Large intestine (tissue), 3 donors: ENCODE measurements around the gene GPLD1. TPM values are rescaled to one million over a fixed set of nuclear protein-coding genes. Genes with fewer than 3 reads are reported as not detected.
A peak's percentile ranks its signal among the peaks of the same experiment; 100 is the strongest.

Source experiments
- DNase-seq, 2 donors: peaks; one replicate each; pipeline versions ENCODE4 v3.0.0 to v3.0.0-alpha.2; 2013
- H3K27ac ChIP-seq: one replicate; pipeline ENCODE4 v1.5.1; 2013; ENCODE audit warnings: low read length
- H3K27me3 ChIP-seq: 2 replicates; pipeline ENCODE4 v1.6.1; 2013; ENCODE audit warnings: low read length; ENCODE audit not compliant: control insufficient read depth, insufficient read depth
- H3K36me3 ChIP-seq: 2 replicates; pipeline ENCODE4 v1.6.1; 2013; ENCODE audit warnings: low read length; ENCODE audit not compliant: control insufficient read depth, insufficient read depth
- H3K4me1 ChIP-seq: one replicate; pipeline ENCODE4 v1.6.1; 2013; ENCODE audit warnings: low read length; ENCODE audit not compliant: control insufficient read depth, insufficient read depth
- H3K4me3 ChIP-seq: one replicate; pipeline ENCODE4 v1.5.1; 2013; ENCODE audit warnings: low read length
- H3K9me3 ChIP-seq: one replicate; pipeline ENCODE4 v1.6.1; 2013; ENCODE audit warnings: mild to moderate bottlenecking, low read depth, low read length, moderate library complexity; ENCODE audit not compliant: control insufficient read depth
- WGBS: methylation state at CpG from one replicate; pipeline ENCODE4 v1.1.5; 2013; ENCODE audit warnings: low lambda C conversion rate; ENCODE audit not compliant: insufficient coverage; 5-methylcytosine and 5-hydroxymethylcytosine counted together
- polyA plus RNA-seq: library from polyadenylated mRNA; unstranded; fragments of 120-200 nt; gene quantifications from one replicate; pipeline ENCODE4 v1.2.1, GENCODE V29; 2013

GPLD1 gene
- polyA plus RNA-seq, 1 donor: 2.2 TPM

DNA sequence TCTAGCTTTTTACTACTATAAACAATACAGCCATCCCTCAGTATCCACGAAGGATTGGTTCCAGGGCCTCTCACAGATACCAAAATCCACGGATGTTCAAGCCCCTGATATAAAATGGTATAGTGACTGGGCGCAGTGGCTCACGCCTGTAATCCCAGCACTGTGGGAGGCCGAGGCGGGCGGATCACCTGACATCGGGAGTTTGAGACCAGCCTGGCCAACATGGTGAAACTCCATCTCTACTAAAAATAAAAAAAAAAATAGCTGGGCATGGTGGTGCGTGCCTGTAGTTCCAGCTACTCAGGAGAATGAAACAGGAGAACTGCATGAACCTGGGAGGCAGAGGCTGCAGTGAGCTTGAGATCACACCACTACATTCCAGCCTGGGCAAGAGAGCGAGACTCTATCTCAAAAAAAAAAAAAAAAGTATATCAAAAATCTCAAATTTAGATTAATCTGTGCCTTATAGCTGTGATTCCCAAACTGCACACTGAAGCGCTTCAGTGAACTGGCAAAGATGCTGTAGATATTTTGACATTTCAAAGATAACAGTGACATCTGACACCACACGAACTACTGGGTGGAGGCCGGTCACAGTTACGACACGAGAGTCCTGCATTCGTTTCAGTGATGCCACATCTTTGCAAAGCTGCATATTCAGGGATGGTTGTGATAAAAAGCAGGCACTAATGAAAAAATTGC is 48.3 kb downstream of the GPLD1 start:
- Histone ChIP-seq H3K27me3 (no peaks in the 10 kb centered on the region), H3K27ac (no peak overlapping the region), H3K9me3 (no peaks in the 10 kb centered on the region), H3K4me1 (no peaks in the 10 kb centered on the region), H3K36me3 (no peaks in the 10 kb centered on the region), H3K4me3 (no peak overlapping the region)
- WGBS: 100% methylated on average over 1 of the region's 16 CpGs
- no peak for DNase-seq

DNA sequence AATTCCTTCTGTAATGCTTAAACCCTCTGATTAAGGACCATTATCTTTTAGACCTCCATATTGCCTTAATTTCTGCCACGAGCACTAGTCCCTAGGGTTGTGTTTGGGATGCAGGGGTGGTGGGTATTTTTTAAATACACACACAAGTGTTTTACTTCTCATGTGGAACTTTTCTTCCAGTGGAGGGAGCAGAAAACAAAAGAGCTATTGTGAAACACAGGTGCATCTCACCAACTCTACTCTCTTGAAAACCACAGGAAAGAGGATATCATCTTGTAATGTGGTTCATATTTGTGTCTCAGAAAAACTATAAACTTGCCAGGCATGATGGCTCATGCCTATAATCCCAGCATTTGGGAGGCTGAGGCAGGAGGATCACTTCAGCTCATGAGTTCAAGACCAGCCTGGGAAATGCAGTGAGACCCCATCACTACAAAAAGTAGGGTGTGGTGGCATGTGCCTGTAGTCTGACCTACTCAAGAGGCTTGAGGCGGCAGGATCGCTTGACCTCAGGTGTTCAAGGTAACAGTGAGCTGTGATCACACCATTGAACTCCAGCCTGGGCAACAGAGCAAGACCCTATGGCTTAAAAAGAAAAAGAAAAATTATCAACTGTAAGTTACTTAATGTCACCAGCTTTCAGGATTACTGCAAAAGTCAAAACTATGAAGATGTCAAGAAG is 49.4 kb downstream of the GPLD1 start:
- Histone ChIP-seq H3K36me3 (no peaks in the 10 kb centered on the region), H3K27me3 (no peaks in the 10 kb centered on the region), H3K4me1 (no peaks in the 10 kb centered on the region), H3K9me3 (no peaks in the 10 kb centered on the region), H3K27ac (no peak overlapping the region), H3K4me3 (no peak overlapping the region)
- no CpG with 5 or more reads among the region's 3 CpGs for WGBS
- no peak for DNase-seq

GRCh38 chr6:24436979-24437378 is 52.4 kb downstream of the GPLD1 start:
- no CpG with 5 or more reads among the region's 14 CpGs for WGBS
- Histone ChIP-seq H3K9me3 (no peaks in the 10 kb centered on the region), H3K4me1 (no peaks in the 10 kb centered on the region), H3K4me3 (no peak overlapping the region), H3K27ac (no peak overlapping the region), H3K27me3 (no peaks in the 10 kb centered on the region), H3K36me3 (no peaks in the 10 kb centered on the region)
- no peak for DNase-seq

DNA sequence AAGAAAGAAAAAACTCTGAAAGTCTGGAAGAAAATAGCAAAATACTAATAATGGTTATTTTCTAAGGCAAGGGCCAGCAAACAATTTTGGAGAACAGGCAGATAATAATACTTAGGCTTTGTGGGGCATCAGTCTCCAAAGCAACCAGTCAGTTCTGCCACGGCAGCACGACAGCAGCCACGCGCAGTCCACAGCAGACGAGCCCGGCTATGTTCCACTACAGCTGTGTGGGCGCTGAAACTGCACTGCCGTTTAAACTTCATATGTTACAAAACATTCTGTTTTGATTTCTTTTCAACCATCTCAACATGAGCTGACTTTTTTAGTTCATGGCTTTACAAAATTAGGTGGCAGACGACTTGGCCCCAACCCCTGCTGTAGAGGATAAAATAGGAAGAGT is 56.8 kb downstream of the GPLD1 start:
- H3K4me3 ChIP-seq: no peak overlapping the region
- H3K27ac ChIP-seq: no peak overlapping the region
- no peaks in the 10 kb centered on the region for H3K27me3 ChIP-seq
- peaks cover 5% of the 10 kb centered on the region for H3K9me3 ChIP-seq
- DNase-seq: no peak
- no peaks in the 10 kb centered on the region for H3K4me1 ChIP-seq
- WGBS: 80% methylated on average over 1 of the region's 9 CpGs
- no peaks in the 10 kb centered on the region for H3K36me3 ChIP-seq

DNA sequence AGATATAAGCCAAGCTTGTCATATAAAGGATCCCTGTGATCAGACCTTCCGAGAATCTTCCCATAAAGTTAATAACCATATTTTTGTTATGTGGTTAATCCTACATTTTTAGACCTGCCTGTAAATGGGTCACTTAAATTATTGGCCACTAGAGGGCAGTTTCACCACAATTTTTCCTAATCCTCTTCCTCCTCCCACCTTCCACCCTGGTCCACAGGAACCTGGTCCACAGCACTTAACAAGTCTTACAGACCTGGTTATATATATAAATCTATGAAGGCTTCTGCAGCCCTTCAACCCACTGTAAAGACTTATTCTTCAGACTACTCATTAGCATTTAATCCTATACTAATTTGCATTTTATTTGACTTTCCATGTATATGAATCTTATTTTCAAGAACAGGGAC is 58.3 kb downstream of the GPLD1 start:
- WGBS: no CpG with 5 or more reads among the region's 1 CpG
- Histone ChIP-seq H3K27me3 (no peaks in the 10 kb centered on the region), H3K4me1 (no peaks in the 10 kb centered on the region), H3K9me3 (peaks cover 5% of the 10 kb centered on the region), H3K36me3 (peaks cover 3% of the 10 kb centered on the region), H3K27ac (no peak overlapping the region), H3K4me3 (no peak overlapping the region)
- peak in 1 of 2 donors; percentile 9 for DNase-seq

DNA sequence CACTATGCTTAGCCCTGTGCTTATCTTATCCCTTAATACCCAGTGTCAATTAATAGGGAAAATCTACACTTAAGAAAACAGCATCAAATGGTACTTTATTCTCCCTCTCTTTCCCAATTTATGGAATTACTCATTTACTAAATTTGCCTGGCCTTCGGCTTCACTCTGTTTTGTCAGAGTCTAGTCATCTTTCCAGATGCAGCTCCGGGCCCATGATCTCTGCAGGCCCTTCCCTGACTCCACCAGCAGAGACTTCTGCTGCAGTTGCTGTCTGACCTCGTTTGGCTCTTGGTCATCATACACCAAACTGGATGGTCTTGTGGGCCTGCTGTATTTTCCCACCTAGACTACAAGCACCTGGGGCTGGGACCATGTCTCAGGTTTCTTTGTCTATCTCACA is 59.3 kb downstream of the GPLD1 start:
- Histone ChIP-seq H3K4me1 (no peaks in the 10 kb centered on the region), H3K27ac (no peak overlapping the region), H3K36me3 (peaks cover 7% of the 10 kb centered on the region), H3K9me3 (peaks cover 5% of the 10 kb centered on the region), H3K4me3 (no peak overlapping the region), H3K27me3 (no peaks in the 10 kb centered on the region)
- 100% methylated on average over 1 of the region's 3 CpGs for WGBS
- no peak for DNase-seq

DNA sequence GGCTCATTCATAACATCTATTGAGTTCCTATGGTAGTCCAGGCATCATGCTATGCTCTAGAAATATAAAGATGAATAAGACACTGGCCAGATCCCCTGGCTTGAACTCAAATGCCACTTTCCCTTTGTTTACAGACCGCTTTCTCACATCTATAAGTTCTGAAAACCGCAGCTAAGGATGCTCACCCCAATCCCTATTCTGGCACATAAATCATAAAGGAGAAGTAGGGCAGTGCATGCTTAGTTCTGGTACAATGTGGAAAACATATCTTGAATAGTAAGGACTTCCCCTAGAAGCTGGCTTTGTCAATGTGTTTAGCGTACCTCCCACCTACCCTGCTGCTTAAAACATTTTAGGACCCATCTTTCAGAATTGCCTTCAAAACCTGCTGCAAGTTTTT is 60.2 kb downstream of the GPLD1 start:
- Histone ChIP-seq H3K4me3 (no peak overlapping the region), H3K4me1 (no peaks in the 10 kb centered on the region), H3K9me3 (peaks cover 5% of the 10 kb centered on the region), H3K36me3 (peaks cover 16% of the 10 kb centered on the region), H3K27ac (no peak overlapping the region), H3K27me3 (no peaks in the 10 kb centered on the region)
- WGBS: no CpG with 5 or more reads among the region's 3 CpGs
- DNase-seq: no peak

GRCh38 chr6:24428615-24429014 is 60.8 kb downstream of the GPLD1 start:
- H3K4me1 ChIP-seq: no peaks in the 10 kb centered on the region
- WGBS: 75% methylated on average over 1 of the region's 2 CpGs

GRCh38 chr6:24426729-24427446 is 62.5 kb downstream of the GPLD1 start:
- H3K4me3 ChIP-seq: no peak overlapping the region
- peaks cover 5% of the 10 kb centered on the region for H3K9me3 ChIP-seq
- no peak for DNase-seq
- 48% methylated on average over 2 of the region's 10 CpGs for WGBS
- H3K27ac ChIP-seq: no peak overlapping the region
- peaks cover 36% of the 10 kb centered on the region for H3K36me3 ChIP-seq
- H3K27me3 ChIP-seq: no peaks in the 10 kb centered on the region
- no peaks in the 10 kb centered on the region for H3K4me1 ChIP-seq

More at GRCh38 chr6:24428615-24429014, 60.8 kb downstream of the GPLD1 start:
- no peak for DNase-seq
- Histone ChIP-seq H3K9me3 (peaks cover 5% of the 10 kb centered on the region), H3K36me3 (peaks cover 21% of the 10 kb centered on the region), H3K27ac (no peak overlapping the region), H3K27me3 (no peaks in the 10 kb centered on the region), H3K4me3 (no peak overlapping the region)

- Histone ChIP-seq H3K9me3 (no peaks in the 10 kb centered on the region), H3K27ac (no peak overlapping the region), H3K4me3 (no peak overlapping the region), H3K36me3 (peaks cover 48% of the 10 kb centered on the region), H3K27me3 (no peaks in the 10 kb centered on the region), H3K4me1 (no peaks in the 10 kb centered on the region)
- 92% methylated on average over 2 of the region's 2 CpGs for WGBS
- no peak for DNase-seq
Measured at GRCh38 chr6:24425091-24425490, 64.3 kb downstream of the GPLD1 start.
